Heart right ventricle (tissue), 16 donors: ENCODE results near the gene CYP46A1. TPM values are rescaled to one million over a fixed set of nuclear protein-coding genes. Genes with fewer than 3 reads are reported as not detected.

Experiments
- ATAC-seq, 8 donors: fragments of 200-7000 bp; cut with Tn5 transposase; one replicate each; pipeline ENCODE4 v1.9.1; 2020; ENCODE audit warnings: mild to moderate bottlenecking in 8 of 8, moderate library complexity in 8 of 8, moderate number of reproducible peaks in 1 of 8
- DNase-seq, 2 donors: peaks; one replicate each; pipeline ENCODE4 v3.0.0-alpha.2; 2020
- H3K27ac ChIP-seq, 10 donors: fragments of 200-600 bp; sonication (generic) in 2 of 10; one replicate each; pipeline versions ENCODE4 v1.5.0 to v1.8.0; 2020 to 2022; ENCODE audit warnings: mild to moderate bottlenecking in 3 of 10
- H3K27me3 ChIP-seq, 7 donors: fragments of 200-600 bp; one replicate each; pipeline ENCODE4 v1.8.0; 2021 to 2022; ENCODE audit warnings: mild to moderate bottlenecking in 2 of 7
- H3K36me3 ChIP-seq, 9 donors: fragments of 200-600 bp; sonication (generic) in 1 of 9; one replicate each; pipeline versions ENCODE4 v1.5.0 to v1.8.0; 2020 to 2022; ENCODE audit warnings: mild to moderate bottlenecking in 2 of 9
- H3K4me1 ChIP-seq, 9 donors: fragments of 200-600 bp; sonication (generic) in 1 of 9; one replicate each; pipeline versions ENCODE4 v1.5.0 to v1.8.0; 2020 to 2022; ENCODE audit warnings: mild to moderate bottlenecking in 4 of 9
- H3K4me3 ChIP-seq, 10 donors: fragments of 200-600 bp; sonication (generic) in 2 of 10; one replicate each; pipeline versions ENCODE4 v1.5.0 to v1.8.0; 2020 to 2022; ENCODE audit warnings: mild to moderate bottlenecking in 7 of 10, moderate library complexity in 2 of 10
- H3K9me3 ChIP-seq, 11 donors: fragments of 200-600 bp in 10 of 11; sonication (generic) in 2 of 11; one replicate each; pipeline versions ENCODE4 v1.5.0 to v1.8.0; 2013 to 2022; ENCODE audit warnings: mild to moderate bottlenecking in 2 of 11, control low read depth in 1 of 11, moderate library complexity in 1 of 11
- WGBS, 2 donors: extraction: QIAGEN DNeasy Blood & Tissue Kit; methylation state at CpG; one replicate each; pipeline ENCODE4 v1.1.7; 2013; ENCODE audit warnings: inconsistent platforms in 1 of 2; 5-methylcytosine and 5-hydroxymethylcytosine counted together
- intact Hi-C, 10 donors: fragments of 100-400 bp; cut with DNase I; formaldehyde crosslinking; loops; one replicate each; pipeline versions ENCODE4 v1.11.1 to v1.14.2; 2022
- polyA plus RNA-seq, 2 donors: library from polyadenylated mRNA; stranded (reverse); fragments of 200-250 nt; gene quantifications; one replicate each; pipeline ENCODE4 v1.2.3, GENCODE V29; 2013
- total RNA-seq, 10 donors: library from RNA; stranded (reverse); fragmentation: NEBNext Ultra II Directional in 3 of 10; extraction: Animal tissue kit (Norgen Biotek cat#: 25700) in 3 of 10; gene quantifications; one replicate each; pipeline versions ENCODE4 v1.2.1 to v1.2.4, GENCODE V29; 2021 to 2023
- TF ChIP-seq, protein P1 (sequence below), 9 donors: fragments of 200-600 bp; sonication (generic) in 2 of 9; IDR thresholded peaks; one replicate each; pipeline versions ENCODE4 v1.5.0 to v1.8.0; 2021 to 2022; ENCODE audit warnings: antibody characterized with exemption in 9 of 9, mild to moderate bottlenecking in 5 of 9, moderate library complexity in 1 of 9
- donor health status: Arrhythmogenic right ventricular cardiomyopathy.
- donor health status: ischemic (EF 13 %, LVEDD 7.1; RV severe dilation, severe dysfunction).
- donor health status: healthy with polysubstance abuse.
- donor health status: DM: no; HTN: yes; CAD: no.
- donor health status: DM: no; HTN: no; CAD: no.
- donor health status: ischemic (EF 25% LVEDD 6.9; RV normal size, moderate dysfunction).
- donor health status: ischemic (EF 25% LVEDD 5.7; RV mildly dilated, moderate dysfunction).
- donor health status: healthy.
- donor health status: DM: yes; HTN: yes; CAD: no.
- donor health status: Ischemic cardiomyopathy.
- donor health status: ischemic (EF 35%, LVEDD 5.7; RV mildly dilated, moderate dysfunction).
- donor health status: nonischemic (EF 11% LVEDD 7.7; RV severe dilation, severe dysfunction).
- donor health status: DM: yes; HTN: yes; CAD: no.
- donor health status: PGD.
- donor health status: ischemic (EF 29% LVEDD 5.4; RV normal size, mild dysfunction).
- donor health status: nonischemic (EF 23%, LVEDD 6.1; RV moderate dilation, normal function).

CYP46A1 gene
- total and polyA plus RNA-seq, 12 donors = 1.5 to 6.1 (median 3.5) TPM

DNA sequence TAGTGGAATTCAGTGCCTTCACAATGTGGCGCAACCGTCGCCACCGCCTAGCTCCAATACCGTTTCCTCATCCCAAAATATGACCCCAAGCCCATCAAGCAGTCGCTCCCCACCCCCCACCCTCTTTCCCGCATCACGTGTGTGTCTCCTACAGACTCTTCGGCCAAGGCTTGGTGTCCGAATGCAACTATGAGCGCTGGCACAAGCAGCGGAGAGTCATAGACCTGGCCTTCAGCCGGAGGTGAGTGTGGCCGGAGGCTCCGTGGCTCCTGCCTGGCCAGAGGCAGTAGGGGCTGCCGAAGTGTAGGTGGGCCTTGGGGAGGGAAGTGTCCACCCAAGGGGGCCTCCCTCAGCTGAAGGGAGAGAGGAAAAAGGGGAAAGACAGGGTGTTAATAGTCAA lies 15.8 kb downstream of the CYP46A1 start:
- Histone ChIP-seq H3K4me1 (peaks cover 0 to 10% (median 0%) of the 10 kb centered on the region in 9 donors), H3K9me3 (peaks cover 0 to 26% (median 8%) of the 10 kb centered on the region in 11 donors), H3K27me3 (no peaks in the 10 kb centered on the region), H3K36me3 (peaks cover 0 to 7% (median 0%) of the 10 kb centered on the region in 9 donors), H3K27ac (no peak overlapping the region), H3K4me3 (no peak overlapping the region)
- DNase-seq = no peak
- ATAC-seq = no peak
- 96 to 99% methylated on average over 16 of the region's 16 CpGs for WGBS, 2 donors
- intact Hi-C loops = no loop called here
- TF ChIP-seq, protein P1, sequence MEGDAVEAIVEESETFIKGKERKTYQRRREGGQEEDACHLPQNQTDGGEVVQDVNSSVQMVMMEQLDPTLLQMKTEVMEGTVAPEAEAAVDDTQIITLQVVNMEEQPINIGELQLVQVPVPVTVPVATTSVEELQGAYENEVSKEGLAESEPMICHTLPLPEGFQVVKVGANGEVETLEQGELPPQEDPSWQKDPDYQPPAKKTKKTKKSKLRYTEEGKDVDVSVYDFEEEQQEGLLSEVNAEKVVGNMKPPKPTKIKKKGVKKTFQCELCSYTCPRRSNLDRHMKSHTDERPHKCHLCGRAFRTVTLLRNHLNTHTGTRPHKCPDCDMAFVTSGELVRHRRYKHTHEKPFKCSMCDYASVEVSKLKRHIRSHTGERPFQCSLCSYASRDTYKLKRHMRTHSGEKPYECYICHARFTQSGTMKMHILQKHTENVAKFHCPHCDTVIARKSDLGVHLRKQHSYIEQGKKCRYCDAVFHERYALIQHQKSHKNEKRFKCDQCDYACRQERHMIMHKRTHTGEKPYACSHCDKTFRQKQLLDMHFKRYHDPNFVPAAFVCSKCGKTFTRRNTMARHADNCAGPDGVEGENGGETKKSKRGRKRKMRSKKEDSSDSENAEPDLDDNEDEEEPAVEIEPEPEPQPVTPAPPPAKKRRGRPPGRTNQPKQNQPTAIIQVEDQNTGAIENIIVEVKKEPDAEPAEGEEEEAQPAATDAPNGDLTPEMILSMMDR (IDR thresholded peaks at IDR 0.05) = no peak

DNA sequence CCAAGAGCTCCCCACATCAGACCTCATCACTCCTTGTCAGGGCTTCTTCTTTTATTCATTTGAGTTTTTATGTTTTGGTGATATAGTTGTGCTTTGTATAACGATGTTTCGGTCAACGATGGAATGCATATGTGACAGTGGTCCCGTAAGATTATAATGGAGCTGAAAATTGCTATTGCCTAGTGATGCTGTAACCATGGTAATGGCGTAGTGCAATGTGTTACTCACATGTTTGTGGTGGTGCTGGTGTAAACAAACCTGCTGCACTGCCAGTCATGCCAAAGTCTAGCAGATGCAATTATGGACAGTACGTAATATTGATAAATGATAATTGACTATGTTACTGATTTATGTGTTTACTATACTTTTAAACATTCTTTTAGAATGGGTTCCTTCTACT lies 16.3 kb downstream of the CYP46A1 start:
- TF ChIP-seq, protein P1 (IDR thresholded peaks at IDR 0.05) = no peak
- ATAC-seq (no peak), DNase-seq (no peak)
- intact Hi-C loops = no loop called here
- Histone ChIP-seq H3K27ac (no peak overlapping the region), H3K9me3 (peaks cover 0 to 26% (median 8%) of the 10 kb centered on the region in 11 donors), H3K36me3 (peaks cover 0 to 7% (median 0%) of the 10 kb centered on the region in 9 donors), H3K4me3 (no peak overlapping the region), H3K27me3 (no peaks in the 10 kb centered on the region), H3K4me1 (peaks cover 0 to 10% (median 0%) of the 10 kb centered on the region in 9 donors)
- WGBS, 2 donors = 97% methylated on average over 6 of the region's 6 CpGs

DNA sequence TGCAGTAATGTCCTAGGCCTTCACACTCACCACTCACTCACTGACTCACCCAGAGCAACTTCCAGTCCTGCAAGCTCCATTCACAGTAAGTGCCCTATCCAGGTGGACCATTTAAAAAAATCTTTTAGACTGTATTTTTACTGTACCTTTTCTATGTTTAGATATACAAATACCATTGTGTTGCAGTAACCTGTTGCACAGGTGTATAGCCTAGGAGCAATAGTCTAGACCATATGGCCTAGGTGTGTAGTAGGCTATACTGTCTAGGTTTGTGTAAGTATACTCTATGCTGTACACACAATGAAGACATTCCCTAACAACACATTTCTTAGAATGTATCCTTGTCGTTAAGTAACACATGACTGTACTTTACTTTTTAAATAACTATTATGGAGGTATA lies 17.2 kb downstream of the CYP46A1 start:
- WGBS, 2 donors = 96 to 97% methylated on average over 1 of the region's 1 CpG
- DNase-seq = no peak
- Histone ChIP-seq H3K9me3 (peaks cover 0 to 26% (median 8%) of the 10 kb centered on the region in 11 donors), H3K27ac (no peak overlapping the region), H3K4me3 (no peak overlapping the region), H3K36me3 (peaks cover 0 to 7% (median 0%) of the 10 kb centered on the region in 9 donors), H3K27me3 (no peaks in the 10 kb centered on the region), H3K4me1 (peaks cover 0 to 10% (median 0%) of the 10 kb centered on the region in 9 donors)
- intact Hi-C loops = no loop called here
- TF ChIP-seq, protein P1 (IDR thresholded peaks at IDR 0.05) = no peak
- no peak for ATAC-seq

DNA sequence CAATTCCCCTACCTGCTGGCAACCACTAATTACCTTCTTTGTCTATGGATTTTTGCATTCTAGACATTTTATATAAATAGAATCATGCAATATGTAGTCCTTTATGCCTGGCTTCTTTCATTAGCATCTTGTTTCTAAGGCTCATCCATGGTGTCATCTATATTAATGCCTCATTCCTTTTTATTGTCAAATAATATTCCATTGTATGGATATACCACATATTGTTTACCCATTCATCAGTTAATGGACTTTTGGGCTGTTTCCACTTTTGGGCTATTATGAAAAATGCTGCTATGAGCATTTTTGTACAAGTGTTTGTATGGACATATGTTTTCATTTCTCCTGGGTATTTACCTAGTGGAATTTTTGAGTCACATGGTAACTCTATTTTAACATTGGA lies 18.0 kb downstream of the CYP46A1 start:
- no peak for ATAC-seq

More for the DNA sequence above, 18.0 kb downstream of the CYP46A1 start:
- intact Hi-C loops = no loop called here
- Histone ChIP-seq H3K4me1 (peaks cover 0 to 10% (median 0%) of the 10 kb centered on the region in 9 donors), H3K27me3 (no peaks in the 10 kb centered on the region), H3K4me3 (no peak overlapping the region), H3K9me3 (peaks cover 0 to 26% (median 8%) of the 10 kb centered on the region in 11 donors), H3K27ac (no peak overlapping the region), H3K36me3 (peaks cover 0 to 7% (median 0%) of the 10 kb centered on the region in 9 donors)
- no peak for DNase-seq
- TF ChIP-seq, protein P1 (IDR thresholded peaks at IDR 0.05) = no peak
